Measurements from ENCODE around the gene SLC26A11.

The SLC26A11 gene

DNA sequence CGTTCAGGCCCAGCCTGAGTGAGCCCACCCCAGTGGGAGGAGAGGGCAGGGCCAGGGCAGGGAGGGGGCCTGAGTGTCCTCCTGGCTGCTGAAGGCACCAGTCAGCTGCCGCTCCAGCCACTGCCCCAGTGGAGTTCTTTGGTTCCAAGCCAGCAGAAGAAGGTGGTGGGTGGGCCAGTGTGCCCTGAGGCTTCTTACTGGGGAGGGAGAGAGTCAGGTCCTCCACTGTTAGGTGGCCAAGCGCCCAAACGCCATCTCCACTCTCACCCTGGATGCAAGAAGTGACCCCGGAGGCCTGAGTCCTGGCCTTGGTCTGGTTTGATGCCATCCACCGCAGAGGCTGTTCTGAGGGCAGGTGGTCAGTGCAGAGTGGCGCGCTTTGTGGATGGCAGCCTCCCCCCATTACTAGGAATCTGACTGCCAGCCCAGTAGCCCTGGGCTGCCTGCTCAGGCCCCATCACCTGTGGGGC, 42.6 kb downstream of the SLC26A11 start:
- no peak for TF ChIP-seq GABPA (IDR thresholded peaks at IDR 0.05; ENCODE audit: low read depth)
- TF ChIP-seq, protein P1, sequence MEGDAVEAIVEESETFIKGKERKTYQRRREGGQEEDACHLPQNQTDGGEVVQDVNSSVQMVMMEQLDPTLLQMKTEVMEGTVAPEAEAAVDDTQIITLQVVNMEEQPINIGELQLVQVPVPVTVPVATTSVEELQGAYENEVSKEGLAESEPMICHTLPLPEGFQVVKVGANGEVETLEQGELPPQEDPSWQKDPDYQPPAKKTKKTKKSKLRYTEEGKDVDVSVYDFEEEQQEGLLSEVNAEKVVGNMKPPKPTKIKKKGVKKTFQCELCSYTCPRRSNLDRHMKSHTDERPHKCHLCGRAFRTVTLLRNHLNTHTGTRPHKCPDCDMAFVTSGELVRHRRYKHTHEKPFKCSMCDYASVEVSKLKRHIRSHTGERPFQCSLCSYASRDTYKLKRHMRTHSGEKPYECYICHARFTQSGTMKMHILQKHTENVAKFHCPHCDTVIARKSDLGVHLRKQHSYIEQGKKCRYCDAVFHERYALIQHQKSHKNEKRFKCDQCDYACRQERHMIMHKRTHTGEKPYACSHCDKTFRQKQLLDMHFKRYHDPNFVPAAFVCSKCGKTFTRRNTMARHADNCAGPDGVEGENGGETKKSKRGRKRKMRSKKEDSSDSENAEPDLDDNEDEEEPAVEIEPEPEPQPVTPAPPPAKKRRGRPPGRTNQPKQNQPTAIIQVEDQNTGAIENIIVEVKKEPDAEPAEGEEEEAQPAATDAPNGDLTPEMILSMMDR (IDR thresholded peaks at IDR 0.05; ENCODE audit: insufficient read depth, low read length), result no peak
- TF ChIP-seq, protein P2, sequence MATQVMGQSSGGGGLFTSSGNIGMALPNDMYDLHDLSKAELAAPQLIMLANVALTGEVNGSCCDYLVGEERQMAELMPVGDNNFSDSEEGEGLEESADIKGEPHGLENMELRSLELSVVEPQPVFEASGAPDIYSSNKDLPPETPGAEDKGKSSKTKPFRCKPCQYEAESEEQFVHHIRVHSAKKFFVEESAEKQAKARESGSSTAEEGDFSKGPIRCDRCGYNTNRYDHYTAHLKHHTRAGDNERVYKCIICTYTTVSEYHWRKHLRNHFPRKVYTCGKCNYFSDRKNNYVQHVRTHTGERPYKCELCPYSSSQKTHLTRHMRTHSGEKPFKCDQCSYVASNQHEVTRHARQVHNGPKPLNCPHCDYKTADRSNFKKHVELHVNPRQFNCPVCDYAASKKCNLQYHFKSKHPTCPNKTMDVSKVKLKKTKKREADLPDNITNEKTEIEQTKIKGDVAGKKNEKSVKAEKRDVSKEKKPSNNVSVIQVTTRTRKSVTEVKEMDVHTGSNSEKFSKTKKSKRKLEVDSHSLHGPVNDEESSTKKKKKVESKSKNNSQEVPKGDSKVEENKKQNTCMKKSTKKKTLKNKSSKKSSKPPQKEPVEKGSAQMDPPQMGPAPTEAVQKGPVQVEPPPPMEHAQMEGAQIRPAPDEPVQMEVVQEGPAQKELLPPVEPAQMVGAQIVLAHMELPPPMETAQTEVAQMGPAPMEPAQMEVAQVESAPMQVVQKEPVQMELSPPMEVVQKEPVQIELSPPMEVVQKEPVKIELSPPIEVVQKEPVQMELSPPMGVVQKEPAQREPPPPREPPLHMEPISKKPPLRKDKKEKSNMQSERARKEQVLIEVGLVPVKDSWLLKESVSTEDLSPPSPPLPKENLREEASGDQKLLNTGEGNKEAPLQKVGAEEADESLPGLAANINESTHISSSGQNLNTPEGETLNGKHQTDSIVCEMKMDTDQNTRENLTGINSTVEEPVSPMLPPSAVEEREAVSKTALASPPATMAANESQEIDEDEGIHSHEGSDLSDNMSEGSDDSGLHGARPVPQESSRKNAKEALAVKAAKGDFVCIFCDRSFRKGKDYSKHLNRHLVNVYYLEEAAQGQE (IDR thresholded peaks at IDR 0.05; ENCODE audit: insufficient replicate concordance, low read depth), result no peak
- no peak for TF ChIP-seq POLR2AphosphoS5 (IDR thresholded peaks at IDR 0.05; ENCODE audit: low read depth)
- Histone ChIP-seq H3K4me3 (replicated peaks; ENCODE audit: insufficient read depth, low read length) (no peak overlapping the region), H3K27me3 (ENCODE audit: insufficient read depth, poor library complexity, severe bottlenecking) (no peaks in the 10 kb centered on the region), H3K27ac (replicated peaks) (no peak overlapping the region)
- no peak for DNase-seq (ENCODE audit: low read depth in 1 of 2, low spot score in 1 of 2)

DNA sequence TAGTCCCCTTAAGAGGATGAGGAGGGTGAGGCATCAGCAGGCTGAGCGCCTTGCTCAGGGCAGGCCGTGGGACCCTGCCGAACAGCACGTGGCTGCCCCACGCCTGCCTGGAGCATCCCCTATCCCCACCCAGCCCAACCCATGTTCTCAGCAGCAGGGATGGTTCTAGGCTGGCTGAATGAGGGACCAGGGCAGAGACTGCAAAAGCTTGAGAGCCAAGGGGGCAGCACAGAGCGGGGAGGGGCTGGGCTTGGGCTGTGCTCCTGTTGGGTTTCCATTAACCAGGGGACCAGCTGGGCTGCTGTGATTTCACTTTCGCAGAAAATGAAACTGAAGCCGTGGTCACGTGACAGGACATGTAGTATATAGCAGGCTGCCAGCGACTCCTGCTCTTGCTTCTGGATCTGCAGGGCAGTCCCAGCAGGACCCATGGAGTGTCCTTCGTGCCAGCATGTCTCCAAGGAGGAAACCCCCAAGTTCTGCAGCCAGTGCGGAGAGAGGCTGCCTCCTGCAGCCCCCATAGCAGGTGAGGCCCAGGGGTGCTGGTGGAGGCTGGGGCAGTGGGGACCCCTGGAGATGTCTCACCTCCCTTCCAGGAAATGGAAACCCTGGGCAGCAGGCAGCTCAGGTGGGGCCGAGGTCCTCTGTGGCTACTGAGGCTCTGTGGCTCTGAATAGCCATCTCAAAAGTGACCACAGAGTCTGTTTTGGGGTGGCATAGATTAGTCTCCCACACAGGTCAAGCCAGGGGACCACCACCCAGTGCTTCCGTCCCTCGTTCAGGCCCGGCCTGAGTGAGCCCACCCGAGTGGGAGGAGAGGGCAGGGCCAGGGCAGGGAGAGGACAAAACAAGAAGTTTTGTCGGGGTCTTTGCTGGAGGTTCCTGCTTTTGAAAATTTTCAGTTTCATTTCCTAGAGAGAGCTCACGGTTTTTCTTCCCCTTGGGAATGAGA, 43.3 kb downstream of the SLC26A11 start:
- H3K4me3 ChIP-seq (replicated peaks; ENCODE audit: insufficient read depth, low read length), result peak overlapping the region; percentile 39

DNA sequence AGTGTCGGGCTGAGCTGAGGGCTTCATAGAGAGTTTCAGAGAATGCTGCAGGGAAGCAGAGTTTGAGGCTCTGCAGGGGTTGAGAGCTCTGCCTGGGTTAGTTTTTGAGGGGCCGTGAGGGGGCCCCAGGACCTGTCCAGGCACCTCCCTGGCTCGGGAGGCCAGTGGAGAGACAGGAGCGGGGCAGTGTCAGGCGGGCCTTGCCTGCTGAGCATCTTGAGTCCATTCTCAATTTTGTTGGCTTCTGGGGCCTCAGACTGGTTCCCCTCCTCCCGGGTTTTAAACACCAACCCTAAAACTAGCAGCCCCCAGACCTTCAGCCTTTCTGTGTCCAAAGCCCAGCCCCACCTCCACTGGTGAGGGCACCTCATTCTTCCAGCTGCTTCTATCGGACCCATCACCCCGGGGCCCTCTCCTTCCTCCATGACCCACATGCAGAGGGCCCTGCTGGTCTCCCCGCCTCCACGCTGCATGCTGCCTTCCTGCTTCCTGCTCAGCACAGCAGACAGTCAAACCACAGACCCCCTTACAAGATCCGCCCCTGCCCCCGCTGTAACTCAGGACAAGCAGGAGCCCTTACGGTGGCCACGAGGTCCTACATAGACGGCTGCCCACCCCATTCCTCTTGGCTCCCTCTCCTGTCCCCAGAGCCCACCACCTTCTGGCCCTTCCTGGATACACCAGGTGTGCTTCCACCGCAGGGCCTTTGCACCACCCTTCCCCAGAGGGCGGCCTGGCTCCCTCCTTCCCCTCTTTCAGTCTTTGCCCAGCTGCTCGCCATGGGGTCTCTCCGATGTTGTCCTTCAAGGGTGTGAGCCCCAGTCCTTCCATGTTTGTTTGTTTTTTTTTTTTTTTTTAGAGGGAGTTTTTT, 44.2 kb downstream of the SLC26A11 start:
- TF ChIP-seq, protein P2 (IDR thresholded peaks at IDR 0.05; ENCODE audit: insufficient replicate concordance, low read depth), result no peak
- no peak for TF ChIP-seq POLR2AphosphoS5 (IDR thresholded peaks at IDR 0.05; ENCODE audit: low read depth)
- no peak for TF ChIP-seq GABPA (IDR thresholded peaks at IDR 0.05; ENCODE audit: low read depth)
- TF ChIP-seq, protein P1 (IDR thresholded peaks at IDR 0.05; ENCODE audit: insufficient read depth, low read length), result no peak
- no peak for TF ChIP-seq SPI1 (IDR thresholded peaks at IDR 0.05; ENCODE audit: borderline replicate concordance, low read depth)
- Histone ChIP-seq H3K27ac (replicated peaks) (no peak overlapping the region), H3K27me3 (ENCODE audit: insufficient read depth, poor library complexity, severe bottlenecking) (no peaks in the 10 kb centered on the region), H3K4me3 (replicated peaks; ENCODE audit: insufficient read depth, low read length) (peak overlapping the region; percentile 39)
- no peak for DNase-seq (ENCODE audit: low read depth in 1 of 2, low spot score in 1 of 2)

More for the DNA sequence above, 43.3 kb downstream of the SLC26A11 start:
- Histone ChIP-seq H3K27me3 (ENCODE audit: insufficient read depth, poor library complexity, severe bottlenecking) (no peaks in the 10 kb centered on the region), H3K27ac (replicated peaks) (no peak overlapping the region)
- DNase-seq (ENCODE audit: low read depth in 1 of 2, low spot score in 1 of 2), result peak; percentile 22 to 54
- TF ChIP-seq, protein P2 (IDR thresholded peaks at IDR 0.05; ENCODE audit: insufficient replicate concordance, low read depth), result no peak
- TF ChIP-seq POLR2AphosphoS5 (IDR thresholded peaks at IDR 0.05; ENCODE audit: low read depth) (no peak), GABPA (IDR thresholded peaks at IDR 0.05; ENCODE audit: low read depth) (no peak), SPI1 (IDR thresholded peaks at IDR 0.05; ENCODE audit: borderline replicate concordance, low read depth) (no peak)
- TF ChIP-seq, protein P1 (IDR thresholded peaks at IDR 0.05; ENCODE audit: insufficient read depth, low read length), result no peak
